Measurements from ENCODE around the gene SYT2. TPM values are rescaled to one million over a fixed set of nuclear protein-coding genes. Genes with fewer than 3 reads are reported as not detected.

The SYT2 gene
- total RNA-seq, 1 experiment from 2014 or later = not detected

- DNase-seq (ENCODE audit: low read depth, low spot score) (no peak), ATAC-seq (no peak)
- Histone ChIP-seq H3K36me3 (ENCODE audit: control insufficient read depth in 1 of 2, insufficient read depth in 2 of 2, low read length in 2 of 2) (peaks cover 8 to 52% of the 10 kb centered on the region in 2 experiments; a peak in 3 of 4 replicates), H3K4me1 (ENCODE audit: control insufficient read depth in 1 of 2, insufficient read depth in 2 of 2, low read length in 2 of 2) (no peaks in the 10 kb centered on the region), H4K20me1 (ENCODE audit: insufficient read depth) (no peaks in the 10 kb centered on the region), H3K9ac (ENCODE audit: low read length) (no peak overlapping the region), H3K27ac (ENCODE audit: low read depth, low read length) (no peak overlapping the region), H3K9me2 (ENCODE audit: insufficient read depth) (no peaks in the 10 kb centered on the region), H3K27me3 (ENCODE audit: insufficient read depth, low read length) (no peaks in the 10 kb centered on the region), H3K4me3 (replicated peaks in 1 of 2; ENCODE audit: low read depth in 1 of 2, low read length in 2 of 2) (no peak overlapping the region), H3K9me3 (ENCODE audit: control insufficient read depth in 1 of 2, insufficient read depth in 1 of 2, low read depth in 1 of 2, low read length in 2 of 2) (no peaks in the 10 kb centered on the region), H3K79me2 (ENCODE audit: insufficient read depth, low read length) (no peaks in the 10 kb centered on the region), H3K4me2 (ENCODE audit: low read length) (no peak overlapping the region), H2AFZ (ENCODE audit: low read depth, low read length, poor library complexity, severe bottlenecking) (no peak overlapping the region)
- no TSS peak for BruUV-seq (replicated peaks)
- POLR2A ChIA-PET = no interaction called here
- CTCF ChIA-PET = no interaction called here
- TF ChIP-seq EGR1 (IDR thresholded peaks at IDR 0.05; ENCODE audit: low read depth) (no peak), EZH2phosphoT487 (IDR thresholded peaks at IDR 0.05; ENCODE audit: borderline replicate concordance) (no peak), SRF (IDR thresholded peaks at IDR 0.05; ENCODE audit: low read depth) (no peak), CEBPB (IDR thresholded peaks at IDR 0.05; ENCODE audit: low read depth) (no peak), RAD21 (IDR thresholded peaks at IDR 0.05; ENCODE audit: low read depth) (no peak), ATF3 (IDR thresholded peaks at IDR 0.05) (no peak), EZH2 (IDR thresholded peaks at IDR 0.05) (no peak), SIN3A (IDR thresholded peaks at IDR 0.05; ENCODE audit: low read depth) (no peak)
- intact Hi-C loops (cut with micrococcal nuclease) = no loop called here
- RAD21 ChIA-PET (ENCODE audit: low non-redundant PET in 1 of 2, low total read pairs in 2 of 2, uncharacterized antibody in 2 of 2, unreplicated experiment in 2 of 2) = no interaction called here
Measured at GRCh38 chr1:202733251-202733650, 23.0 kb upstream of the SYT2 start.

- no peaks in the 10 kb centered on the region for H3K27me3 ChIP-seq (ENCODE audit: insufficient read depth, low read length)
- no peaks in the 10 kb centered on the region for H3K9me3 ChIP-seq (ENCODE audit: control insufficient read depth in 1 of 2, insufficient read depth in 1 of 2, low read depth in 1 of 2, low read length in 2 of 2)
- H3K4me1 ChIP-seq (ENCODE audit: control insufficient read depth in 1 of 2, insufficient read depth in 2 of 2, low read length in 2 of 2) = no peaks in the 10 kb centered on the region
- no peak overlapping the region for H2AFZ ChIP-seq (ENCODE audit: low read depth, low read length, poor library complexity, severe bottlenecking)
- H3K4me2 ChIP-seq (ENCODE audit: low read length) = no peak overlapping the region
- H3K27ac ChIP-seq (ENCODE audit: low read depth, low read length) = no peak overlapping the region
- peaks cover 8 to 38% of the 10 kb centered on the region in 2 experiments; a peak in 3 of 4 replicates for H3K36me3 ChIP-seq (ENCODE audit: control insufficient read depth in 1 of 2, insufficient read depth in 2 of 2, low read length in 2 of 2)
- H3K9ac ChIP-seq (ENCODE audit: low read length) = no peak overlapping the region
- no peak for DNase-seq (ENCODE audit: low read depth, low spot score)
- ATAC-seq = no peak
- ChIA-PET POLR2A (interaction anchor here (1.0 kb wide), 1 partner anchor 9 kb away, joined by 3 read pairs; no protein-coding TSS in a partner anchor), CTCF (interaction anchor here (2.1 kb wide), 1 partner anchor 9 kb away, joined by 9 read pairs; no protein-coding TSS in a partner anchor), RAD21 (ENCODE audit: low non-redundant PET in 1 of 2, low total read pairs in 2 of 2, uncharacterized antibody in 2 of 2, unreplicated experiment in 2 of 2) (no interaction called here)
- no peaks in the 10 kb centered on the region for H3K79me2 ChIP-seq (ENCODE audit: insufficient read depth, low read length)
- H3K9me2 ChIP-seq (ENCODE audit: insufficient read depth) = no peaks in the 10 kb centered on the region
- no peaks in the 10 kb centered on the region for H4K20me1 ChIP-seq (ENCODE audit: insufficient read depth)
- no peak overlapping the region for H3K4me3 ChIP-seq (replicated peaks in 1 of 2; ENCODE audit: low read depth in 1 of 2, low read length in 2 of 2)
- no TSS peak for BruUV-seq (replicated peaks)
- TF ChIP-seq SIN3A (IDR thresholded peaks at IDR 0.05; ENCODE audit: low read depth) = no peak
- no peak for TF ChIP-seq EGR1 (IDR thresholded peaks at IDR 0.05; ENCODE audit: low read depth)
- TF ChIP-seq CEBPB (IDR thresholded peaks at IDR 0.05; ENCODE audit: low read depth) = no peak
- intact Hi-C loops (cut with micrococcal nuclease) = no loop called here
Measured at GRCh38 chr1:202728951-202729350, 18.7 kb upstream of the SYT2 start.
